ENCODE results near the gene RSKR.

- no peak for TF ChIP-seq CTCF (IDR thresholded peaks at IDR 0.05)
- TF ChIP-seq EP300 (IDR thresholded peaks at IDR 0.05) = no peak
Measured at GRCh38 chr17:28572259-28573039, 41.5 kb downstream of the RSKR start.
